HepG2 (cell line): Measurements from ENCODE around the gene CUL5. TPM values are rescaled to one million over a fixed set of nuclear protein-coding genes. Genes with fewer than 3 reads are reported as not detected.

Experiments
- AKAP8 ChIP-seq: sonication (generic); formaldehyde crosslinking; IDR thresholded peaks from 2 replicates; pipeline ENCODE4 v1.5.1; 2020; ENCODE audit warnings: mild to moderate bottlenecking, missing genetic modification reagents
- ATAD3A ChIP-seq: sonication (generic); formaldehyde crosslinking; IDR thresholded peaks from 2 replicates; pipeline ENCODE4 v1.4.0; 2020; ENCODE audit warnings: missing genetic modification reagents
- CCDC6 ChIP-seq: sonication (generic); formaldehyde crosslinking; IDR thresholded peaks from 2 replicates; pipeline ENCODE4 v1.8.1; 2022; ENCODE audit warnings: mild to moderate bottlenecking, missing genetic modification reagents, moderate library complexity
- CHD2 ChIP-seq: IDR thresholded peaks from 2 replicates; pipeline ENCODE4 v1.6.1; 2011; ENCODE audit warnings: low read depth, low read length, improper control_type of control experiment
- FOXA1 ChIP-seq, 2 experiments: fragments of 450-650 bp in 1 of 2; sonication (generic) in 1 of 2; formaldehyde crosslinking in 1 of 2; IDR thresholded peaks; 2 replicates each; pipeline versions ENCODE4 v1.4.0 to v1.6.1; 2016 to 2020; ENCODE audit warnings: missing genetic modification reagents in 1 of 2
- GFI1 ChIP-seq: sonication (generic); formaldehyde crosslinking; IDR thresholded peaks from 2 replicates; pipeline ENCODE4 v1.5.0; 2020; ENCODE audit warnings: missing genetic modification reagents, mild to moderate bottlenecking, borderline replicate concordance
- NFAT5 ChIP-seq: sonication (generic); formaldehyde crosslinking; IDR thresholded peaks from 2 replicates; pipeline ENCODE4 v1.4.0; 2020; ENCODE audit warnings: missing genetic modification reagents
- NFE2L2 ChIP-seq: fragments of 150-350 bp; IDR thresholded peaks from 2 replicates; pipeline ENCODE4 v1.6.1; 2014; ENCODE audit warnings: low read length
- REST ChIP-seq, 2 experiments: IDR thresholded peaks; 2 replicates each; pipeline ENCODE4 v1.6.1; 2011 to 2012; ENCODE audit warnings: low read length in 2 of 2, borderline replicate concordance in 1 of 2, low read depth in 1 of 2, mild to moderate bottlenecking in 1 of 2, moderate library complexity in 1 of 2
- SNRNP70 ChIP-seq: fragments of 200-400 bp; formaldehyde crosslinking; IDR thresholded peaks from 2 replicates; pipeline ENCODE4 v1.6.1; 2017; ENCODE audit warnings: mild to moderate bottlenecking, low read depth, low read length, moderate library complexity
- SP140L ChIP-seq: sonication (generic); formaldehyde crosslinking; IDR thresholded peaks from 2 replicates; pipeline ENCODE4 v1.4.0; 2020; ENCODE audit warnings: missing genetic modification reagents, borderline replicate concordance
- TBL1XR1 ChIP-seq: fragments of 150-350 bp; IDR thresholded peaks from 2 replicates; pipeline ENCODE4 v1.6.1; 2014; ENCODE audit warnings: borderline replicate concordance, low read length; ENCODE audit not compliant: partially characterized antibody
- TOPORS ChIP-seq: sonication (generic); formaldehyde crosslinking; IDR thresholded peaks from 2 replicates; pipeline ENCODE4 v1.8.0; 2023; ENCODE audit warnings: mild to moderate bottlenecking, missing genetic modification reagents
- ZBTB20 ChIP-seq: sonication (generic); formaldehyde crosslinking; IDR thresholded peaks from 2 replicates; pipeline ENCODE4 v1.8.1; 2023; ENCODE audit warnings: missing genetic modification reagents, low read depth, mild to moderate bottlenecking, borderline replicate concordance
- ZNF558 ChIP-seq: sonication (generic); formaldehyde crosslinking; IDR thresholded peaks from 2 replicates; pipeline ENCODE4 v1.9.0; 2022; ENCODE audit warnings: mild to moderate bottlenecking, missing genetic modification reagents, borderline replicate concordance
- ZNF607 ChIP-seq: sonication (generic); formaldehyde crosslinking; IDR thresholded peaks from 2 replicates; pipeline ENCODE4 v1.5.1; 2020; ENCODE audit warnings: missing genetic modification reagents, mild to moderate bottlenecking, borderline replicate concordance
- ZNF713 ChIP-seq: sonication (generic); formaldehyde crosslinking; IDR thresholded peaks from 2 replicates; pipeline ENCODE4 v1.4.0; 2020; ENCODE audit warnings: mild to moderate bottlenecking, missing genetic modification reagents
- ZNF841 ChIP-seq: sonication (generic); formaldehyde crosslinking; IDR thresholded peaks from 2 replicates; pipeline ENCODE4 v1.8.1; 2023; ENCODE audit warnings: missing genetic modification reagents, borderline replicate concordance
- polyA plus RNA-seq, 8 experiments: library from polyadenylated mRNA; depleted of rRNA in 3 of 8; stranded (reverse) in 7 of 8; unstranded in 1 of 8; fragments of >200 nt; fragmentation: Illumina TruSeq in 4 of 8; extraction: Trizol in 4 of 8; gene quantifications; 2 replicates each; pipeline versions ENCODE4 v1.2.1 to v1.2.3, GENCODE V29; 2011 to 2016; ENCODE audit warnings: low read depth in 4 of 8, missing spikeins in 1 of 8, mixed read lengths in 1 of 8; ENCODE audit not compliant: insufficient read depth in 1 of 8
- total RNA-seq, 5 experiments: library from RNA; depleted of rRNA; stranded (reverse); fragments of >200 nt; fragmentation: Illumina TruSeq; extraction: Trizol; gene quantifications; 2 replicates each; pipeline ENCODE4 v1.2.3, GENCODE V29; 2016; ENCODE audit warnings: low read depth in 1 of 5

CUL5 gene
- total and polyA plus RNA-seq, 2 of the 13 experiments (the other 11 are each of a cell fraction or from before 2014, with no cell fraction given): 7.0 to 24.7 TPM

- TF ChIP-seq ZNF558 (CRISPR knock-in tag) (0 out of 2 replicates have a peak, but pooled peaks have one; percentile 52), ZBTB20 (CRISPR knock-in tag) (0 out of 2 replicates have a peak, but pooled peaks have one; percentile 23), TOPORS (CRISPR knock-in tag) (no peak; the same call in 1 of the 2 replicates), SNRNP70 (no peak), CCDC6 (CRISPR knock-in tag) (peak; percentile 36; the same call in 1 of the 2 replicates), CHD2 (no peak), NFAT5 (CRISPR knock-in tag) (peak; percentile 44; the same call in 1 of the 2 replicates), ZNF841 (CRISPR knock-in tag) (no peak), NFE2L2 (no peak), REST (IDR thresholded peaks at IDR 0.05; ENCODE audit: borderline replicate concordance in 1 of 2, low read depth in 1 of 2, low read length in 2 of 2) (no peak; a peak in 1 of 4 replicates), FOXA1 (IDR thresholded peaks at IDR 0.05) (no peak), FOXA1 (CRISPR knock-in tag; IDR thresholded peaks at IDR 0.05) (0 out of 2 replicates have a peak, but pooled peaks have one; percentile 2), TBL1XR1 (no peak), ZNF713 (CRISPR knock-in tag) (no peak), ATAD3A (CRISPR knock-in tag) (no peak), ZNF607 (peak; percentile 69), GFI1 (peak; percentile 17; the same call in 1 of the 2 replicates), AKAP8 (CRISPR knock-in tag) (peak; percentile 32; the same call in 1 of the 2 replicates), SP140L (CRISPR knock-in tag) (no peak)
Observed at GRCh38 chr11:108121274-108122155, 112.8 kb downstream of the CUL5 start, which contains the start of gene ACAT1 (continued).
